PC-3 (cell line): ENCODE results near the gene BCL11A.

ENCODE experiments used
- CTCF ChIP-seq: fragments of 300-600 bp; sonication (generic); conservative IDR thresholded peaks from 2 replicates; pipeline ENCODE4 v1.5.1; 2017; ENCODE audit warnings: antibody characterized with exemption, low read depth, mild to moderate bottlenecking, low read length
- EZH2 ChIP-seq: fragments of 300-600 bp; sonication (generic); IDR thresholded peaks from one replicate; pipeline ENCODE4 v1.6.1; 2017; ENCODE audit warnings: antibody characterized with exemption, mild to moderate bottlenecking, low read length; ENCODE audit not compliant: unreplicated experiment

- TF ChIP-seq CTCF (no peak), EZH2 (no peak)
Observed at GRCh38 chr2:60540074-60540473, 13.4 kb downstream of the BCL11A start.
